GM21825 (cell line): ENCODE measurements around the gene KLK2.

Source experiments
- ATAC-seq: cut with Tn5 transposase; IDR thresholded peaks from one replicate; pipeline ENCODE4 v1.9.1; 2021; ENCODE audit warnings: mild to moderate bottlenecking, moderate library complexity; ENCODE audit not compliant: unreplicated experiment

KLK2 gene

DNA sequence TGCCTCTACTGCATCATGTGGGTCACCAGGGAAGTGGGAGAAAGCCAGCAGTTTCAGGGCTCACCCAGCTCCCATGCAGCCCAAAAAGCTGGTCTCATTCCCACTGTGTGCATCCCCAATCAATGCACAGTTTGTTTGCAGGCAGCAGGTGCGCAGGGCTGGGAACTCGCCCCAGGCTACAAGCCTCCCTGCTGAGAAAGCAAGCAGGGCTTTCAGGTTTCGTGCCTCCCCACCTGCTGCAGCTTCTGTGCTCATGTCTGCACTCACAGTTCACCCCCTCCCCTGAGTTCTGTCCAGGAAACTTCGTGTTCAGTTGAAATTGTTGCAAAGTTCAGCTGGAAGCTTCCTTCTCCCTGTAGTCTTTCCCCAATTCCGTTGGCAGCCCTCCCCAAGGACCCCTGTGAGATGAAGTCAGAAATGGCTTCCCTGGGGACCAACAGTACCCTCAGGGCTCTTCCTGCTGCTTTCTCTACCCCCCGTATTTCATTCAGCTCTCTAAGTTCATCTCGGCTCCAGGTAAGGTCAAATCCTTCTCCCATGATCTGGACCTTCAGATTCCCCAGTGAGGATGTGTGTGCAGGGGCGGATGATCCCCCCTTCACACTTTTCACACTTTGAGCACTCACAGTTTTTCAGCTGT lies 28.8 kb upstream of the KLK2 start:
- no peak for ATAC-seq

DNA sequence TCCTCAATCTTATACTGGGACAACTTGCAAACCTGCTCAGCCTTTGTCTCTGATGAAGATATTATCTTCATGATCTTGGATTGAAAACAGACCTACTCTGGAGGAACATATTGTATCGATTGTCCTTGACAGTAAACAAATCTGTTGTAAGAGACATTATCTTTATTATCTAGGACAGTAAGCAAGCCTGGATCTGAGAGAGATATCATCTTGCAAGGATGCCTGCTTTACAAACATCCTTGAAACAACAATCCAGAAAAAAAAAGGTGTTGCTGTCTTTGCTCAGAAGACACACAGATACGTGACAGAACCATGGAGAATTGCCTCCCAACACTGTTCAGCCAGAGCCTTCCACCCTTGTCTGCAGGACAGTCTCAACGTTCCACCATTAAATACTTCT lies 22.5 kb upstream of the KLK2 start:
- no peak for ATAC-seq

DNA sequence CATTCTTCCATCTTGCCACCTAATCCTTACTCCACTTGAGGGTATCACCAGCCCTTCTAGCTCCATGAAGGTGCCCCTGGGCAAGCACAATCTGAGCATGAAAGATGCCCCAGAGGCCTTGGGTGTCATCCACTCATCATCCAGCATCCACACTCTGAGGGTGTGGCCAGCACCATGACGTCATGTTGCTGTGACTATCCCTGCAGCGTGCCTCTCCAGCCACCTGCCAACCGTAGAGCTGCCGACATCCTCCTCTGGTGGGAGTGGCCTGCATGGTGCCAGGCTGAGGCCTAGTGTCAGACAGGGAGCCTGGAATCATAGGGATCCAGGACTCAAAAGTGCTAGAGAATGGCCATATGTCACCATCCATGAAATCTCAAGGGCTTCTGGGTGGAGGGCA lies 21.6 kb upstream of the KLK2 start:
- ATAC-seq, result no peak

DNA sequence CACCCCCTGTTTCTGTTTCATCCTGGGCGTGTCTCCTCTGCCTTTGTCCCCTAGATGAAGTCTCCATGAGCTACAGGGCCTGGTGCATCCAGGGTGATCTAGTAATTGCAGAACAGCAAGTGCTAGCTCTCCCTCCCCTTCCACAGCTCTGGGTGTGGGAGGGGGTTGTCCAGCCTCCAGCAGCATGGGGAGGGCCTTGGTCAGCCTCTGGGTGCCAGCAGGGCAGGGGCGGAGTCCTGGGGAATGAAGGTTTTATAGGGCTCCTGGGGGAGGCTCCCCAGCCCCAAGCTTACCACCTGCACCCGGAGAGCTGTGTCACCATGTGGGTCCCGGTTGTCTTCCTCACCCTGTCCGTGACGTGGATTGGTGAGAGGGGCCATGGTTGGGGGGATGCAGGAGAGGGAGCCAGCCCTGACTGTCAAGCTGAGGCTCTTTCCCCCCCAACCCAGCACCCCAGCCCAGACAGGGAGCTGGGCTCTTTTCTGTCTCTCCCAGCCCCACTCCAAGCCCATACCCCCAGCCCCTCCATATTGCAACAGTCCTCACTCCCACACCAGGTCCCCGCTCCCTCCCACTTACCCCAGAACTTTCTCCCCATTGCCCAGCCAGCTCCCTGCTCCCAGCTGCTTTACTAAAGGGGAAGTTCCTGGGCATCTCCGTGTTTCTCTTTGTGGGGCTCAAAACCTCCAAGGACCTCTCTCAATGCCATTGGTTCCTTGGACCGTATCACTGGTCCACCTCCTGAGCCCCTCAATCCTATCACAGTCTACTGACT lies 18.4 kb upstream of the KLK2 start, which contains the start of gene KLK3:
TSS of gene KLK3 (plus strand) at position 280 of the 775 bp plus-strand sequence. CDS start at position 321, 41 bp downstream.
- no peak for ATAC-seq

DNA sequence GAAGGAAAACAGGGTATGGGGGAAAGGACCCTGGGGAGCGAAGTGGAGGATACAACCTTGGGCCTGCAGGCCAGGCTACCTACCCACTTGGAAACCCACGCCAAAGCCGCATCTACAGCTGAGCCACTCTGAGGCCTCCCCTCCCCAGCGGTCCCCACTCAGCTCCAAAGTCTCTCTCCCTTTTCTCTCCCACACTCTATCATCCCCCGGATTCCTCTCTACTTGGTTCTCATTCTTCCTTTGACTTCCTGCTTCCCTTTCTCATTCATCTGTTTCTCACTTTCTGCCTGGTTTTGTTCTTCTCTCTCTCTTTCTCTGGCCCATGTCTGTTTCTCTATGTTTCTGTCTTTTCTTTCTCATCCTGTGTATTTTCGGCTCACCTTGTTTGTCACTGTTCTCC lies 15.9 kb upstream of the KLK2 start:
- ATAC-seq, result no peak

DNA sequence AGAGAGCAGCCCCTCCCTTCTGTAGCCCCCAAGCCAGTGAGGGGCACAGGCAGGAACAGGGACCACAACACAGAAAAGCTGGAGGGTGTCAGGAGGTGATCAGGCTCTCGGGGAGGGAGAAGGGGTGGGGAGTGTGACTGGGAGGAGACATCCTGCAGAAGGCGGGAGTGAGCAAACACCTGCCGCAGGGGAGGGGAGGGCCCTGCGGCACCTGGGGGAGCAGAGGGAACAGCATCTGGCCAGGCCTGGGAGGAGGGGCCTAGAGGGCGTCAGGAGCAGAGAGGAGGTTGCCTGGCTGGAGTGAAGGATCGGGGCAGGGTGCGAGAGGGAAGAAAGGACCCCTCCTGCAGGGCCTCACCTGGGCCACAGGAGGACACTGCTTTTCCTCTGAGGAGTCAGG lies 14.4 kb upstream of the KLK2 start:
- no peak for ATAC-seq

DNA sequence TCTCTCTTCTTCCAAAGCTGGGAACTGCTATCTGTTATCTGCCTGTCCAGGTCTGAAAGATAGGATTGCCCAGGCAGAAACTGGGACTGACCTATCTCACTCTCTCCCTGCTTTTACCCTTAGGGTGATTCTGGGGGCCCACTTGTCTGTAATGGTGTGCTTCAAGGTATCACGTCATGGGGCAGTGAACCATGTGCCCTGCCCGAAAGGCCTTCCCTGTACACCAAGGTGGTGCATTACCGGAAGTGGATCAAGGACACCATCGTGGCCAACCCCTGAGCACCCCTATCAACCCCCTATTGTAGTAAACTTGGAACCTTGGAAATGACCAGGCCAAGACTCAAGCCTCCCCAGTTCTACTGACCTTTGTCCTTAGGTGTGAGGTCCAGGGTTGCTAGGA lies 13.4 kb upstream of the KLK2 start:
- ATAC-seq, result no peak

DNA sequence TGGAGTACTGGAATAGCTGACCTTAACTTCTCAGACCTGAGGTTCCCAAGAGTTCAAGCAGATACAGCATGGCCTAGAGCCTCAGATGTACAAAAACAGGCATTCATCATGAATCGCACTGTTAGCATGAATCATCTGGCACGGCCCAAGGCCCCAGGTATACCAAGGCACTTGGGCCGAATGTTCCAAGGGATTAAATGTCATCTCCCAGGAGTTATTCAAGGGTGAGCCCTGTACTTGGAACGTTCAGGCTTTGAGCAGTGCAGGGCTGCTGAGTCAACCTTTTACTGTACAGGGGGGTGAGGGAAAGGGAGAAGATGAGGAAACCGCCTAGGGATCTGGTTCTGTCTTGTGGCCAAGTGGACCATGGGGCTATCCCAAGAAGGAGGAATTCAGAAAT lies 12.2 kb upstream of the KLK2 start:
- no peak for ATAC-seq

DNA sequence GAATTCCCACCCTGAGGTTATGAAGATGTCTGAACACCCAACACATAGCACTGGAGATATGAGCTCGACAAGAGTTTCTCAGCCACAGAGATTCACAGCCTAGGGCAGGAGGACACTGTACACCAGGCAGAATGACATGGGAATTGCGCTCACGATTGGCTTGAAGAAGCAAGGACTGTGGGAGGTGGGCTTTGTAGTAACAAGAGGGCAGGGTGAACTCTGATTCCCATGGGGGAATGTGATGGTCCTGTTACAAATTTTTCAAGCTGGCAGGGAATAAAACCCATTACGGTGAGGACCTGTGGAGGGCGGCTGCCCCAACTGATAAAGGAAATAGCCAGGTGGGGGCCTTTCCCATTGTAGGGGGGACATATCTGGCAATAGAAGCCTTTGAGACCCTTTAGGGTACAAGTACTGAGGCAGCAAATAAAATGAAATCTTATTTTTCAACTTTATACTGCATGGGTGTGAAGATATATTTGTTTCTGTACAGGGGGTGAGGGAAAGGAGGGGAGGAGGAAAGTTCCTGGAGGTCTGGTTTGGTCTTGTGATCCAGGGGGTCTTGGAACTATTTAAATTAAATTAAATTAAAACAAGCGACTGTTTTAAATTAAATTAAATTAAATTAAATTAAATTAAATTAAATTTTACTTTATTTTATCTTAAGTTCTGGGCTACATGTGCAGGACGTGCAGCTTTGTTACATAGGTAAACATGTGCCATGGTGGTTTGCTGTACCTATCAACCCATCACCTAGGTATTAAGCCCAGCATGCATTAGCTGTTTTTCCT lies 11.5 kb upstream of the KLK2 start:
- ATAC-seq, result no peak

DNA sequence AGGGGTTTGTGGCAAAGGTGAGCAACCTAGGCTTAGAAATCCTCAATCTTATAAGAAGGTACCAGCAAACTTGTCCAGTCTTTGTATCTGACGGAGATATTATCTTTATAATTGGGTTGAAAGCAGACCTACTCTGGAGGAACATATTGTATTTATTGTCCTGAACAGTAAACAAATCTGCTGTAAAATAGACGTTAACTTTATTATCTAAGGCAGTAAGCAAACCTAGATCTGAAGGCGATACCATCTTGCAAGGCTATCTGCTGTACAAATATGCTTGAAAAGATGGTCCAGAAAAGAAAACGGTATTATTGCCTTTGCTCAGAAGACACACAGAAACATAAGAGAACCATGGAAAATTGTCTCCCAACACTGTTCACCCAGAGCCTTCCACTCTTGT lies 3.8 kb upstream of the KLK2 start:
- ATAC-seq, result no peak

DNA sequence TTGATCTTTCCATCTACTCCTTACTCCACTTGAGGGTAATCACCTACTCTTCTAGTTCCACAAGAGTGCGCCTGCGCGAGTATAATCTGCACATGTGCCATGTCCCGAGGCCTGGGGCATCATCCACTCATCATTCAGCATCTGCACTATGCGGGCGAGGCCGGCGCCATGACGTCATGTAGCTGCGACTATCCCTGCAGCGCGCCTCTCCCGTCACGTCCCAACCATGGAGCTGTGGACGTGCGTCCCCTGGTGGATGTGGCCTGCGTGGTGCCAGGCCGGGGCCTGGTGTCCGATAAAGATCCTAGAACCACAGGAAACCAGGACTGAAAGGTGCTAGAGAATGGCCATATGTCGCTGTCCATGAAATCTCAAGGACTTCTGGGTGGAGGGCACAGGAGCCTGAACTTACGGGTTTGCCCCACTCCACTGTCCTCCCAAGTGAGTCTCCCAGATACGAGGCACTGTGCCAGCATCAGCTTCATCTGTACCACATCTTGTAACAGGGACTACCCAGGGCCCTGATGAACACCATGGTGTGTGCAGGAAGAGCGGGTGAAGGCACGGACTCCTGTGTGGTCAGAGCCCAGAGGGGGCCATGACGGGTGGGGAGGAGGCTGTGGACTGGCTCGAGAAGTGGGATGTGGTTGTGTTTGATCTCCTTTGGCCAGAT lies 2.7 kb upstream of the KLK2 start:
- ATAC-seq, result no peak

DNA sequence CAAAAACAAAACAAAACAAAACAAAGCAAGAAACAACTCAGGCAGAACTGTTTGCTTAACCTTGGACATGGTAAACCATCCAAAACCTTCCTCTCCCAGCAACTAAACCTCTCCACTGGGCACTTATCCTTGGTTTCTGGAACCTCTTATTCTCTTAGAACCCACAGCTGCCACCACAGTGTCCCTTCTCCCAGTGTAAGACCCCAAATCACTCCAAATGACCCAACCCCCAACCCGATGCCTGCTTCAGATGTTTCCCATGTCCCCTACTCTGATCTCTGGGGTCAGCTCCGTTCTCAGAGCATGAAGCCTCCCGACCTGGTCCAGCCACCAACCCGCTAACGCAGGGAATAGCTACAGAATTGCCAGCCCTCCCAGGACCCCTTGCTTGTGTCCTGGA lies 972 bp downstream of the KLK2 start:
- ATAC-seq, result no peak

DNA sequence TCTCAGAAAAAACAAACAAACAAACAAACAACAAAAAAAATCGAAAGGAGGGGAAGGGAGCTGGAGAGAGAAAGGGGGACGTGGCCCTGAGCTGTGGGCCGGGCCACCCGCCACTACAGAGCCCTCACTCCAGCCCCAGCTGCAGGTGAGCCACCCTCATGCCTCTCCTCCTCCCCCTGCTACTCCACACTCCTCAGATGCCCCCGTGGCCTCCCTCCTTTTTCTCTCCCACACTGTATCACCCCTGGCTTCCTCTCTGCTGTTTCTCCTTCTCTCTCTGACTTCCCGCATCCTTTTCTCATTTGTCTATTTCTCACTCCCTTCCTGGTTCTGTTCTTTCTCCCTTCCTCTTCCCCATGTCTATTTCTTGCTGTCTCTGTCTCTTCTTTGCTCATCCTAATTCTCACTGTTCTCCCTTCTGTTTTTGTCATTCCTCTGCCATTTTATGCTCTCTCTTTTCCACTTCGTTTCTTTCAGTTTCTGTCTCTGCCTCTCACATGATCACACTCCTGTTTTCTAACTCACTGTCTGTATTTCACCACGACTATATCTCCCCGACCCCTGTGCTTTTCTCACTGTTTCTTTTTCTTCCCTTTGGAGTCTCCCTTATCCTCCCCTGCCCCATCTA lies 2.7 kb downstream of the KLK2 start:
- no peak for ATAC-seq

DNA sequence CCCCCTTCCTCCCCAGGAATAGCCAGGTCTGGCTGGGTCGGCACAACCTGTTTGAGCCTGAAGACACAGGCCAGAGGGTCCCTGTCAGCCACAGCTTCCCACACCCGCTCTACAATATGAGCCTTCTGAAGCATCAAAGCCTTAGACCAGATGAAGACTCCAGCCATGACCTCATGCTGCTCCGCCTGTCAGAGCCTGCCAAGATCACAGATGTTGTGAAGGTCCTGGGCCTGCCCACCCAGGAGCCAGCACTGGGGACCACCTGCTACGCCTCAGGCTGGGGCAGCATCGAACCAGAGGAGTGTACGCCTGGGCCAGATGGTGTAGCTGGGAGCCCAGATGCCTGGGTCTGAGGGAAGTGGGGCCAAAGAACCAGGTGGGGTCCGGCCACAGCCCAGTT lies 3.2 kb downstream of the KLK2 start:
- ATAC-seq, result no peak

DNA sequence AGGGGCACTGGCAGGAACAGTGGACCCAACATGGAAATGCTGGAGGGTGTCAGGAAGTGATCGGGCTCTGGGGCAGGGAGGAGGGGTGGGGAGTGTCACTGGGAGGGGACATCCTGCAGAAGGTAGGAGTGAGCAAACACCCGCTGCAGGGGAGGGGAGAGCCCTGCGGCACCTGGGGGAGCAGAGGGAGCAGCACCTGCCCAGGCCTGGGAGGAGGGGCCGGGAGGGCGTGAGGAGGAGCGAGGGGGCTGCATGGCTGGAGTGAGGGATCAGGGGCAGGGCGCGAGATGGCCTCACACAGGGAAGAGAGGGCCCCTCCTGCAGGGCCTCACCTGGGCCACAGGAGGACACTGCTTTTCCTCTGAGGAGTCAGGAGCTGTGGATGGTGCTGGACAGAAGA lies 4.1 kb downstream of the KLK2 start:
- ATAC-seq, result no peak

DNA sequence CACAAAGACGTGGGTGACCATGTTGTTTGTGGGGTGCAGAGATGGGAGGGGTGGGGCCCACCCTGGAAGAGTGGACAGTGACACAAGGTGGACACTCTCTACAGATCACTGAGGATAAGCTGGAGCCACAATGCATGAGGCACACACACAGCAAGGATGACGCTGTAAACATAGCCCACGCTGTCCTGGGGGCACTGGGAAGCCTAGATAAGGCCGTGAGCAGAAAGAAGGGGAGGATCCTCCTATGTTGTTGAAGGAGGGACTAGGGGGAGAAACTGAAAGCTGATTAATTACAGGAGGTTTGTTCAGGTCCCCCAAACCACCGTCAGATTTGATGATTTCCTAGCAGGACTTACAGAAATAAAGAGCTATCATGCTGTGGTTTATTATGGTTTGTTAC lies 5.6 kb downstream of the KLK2 start:
- no peak for ATAC-seq

DNA sequence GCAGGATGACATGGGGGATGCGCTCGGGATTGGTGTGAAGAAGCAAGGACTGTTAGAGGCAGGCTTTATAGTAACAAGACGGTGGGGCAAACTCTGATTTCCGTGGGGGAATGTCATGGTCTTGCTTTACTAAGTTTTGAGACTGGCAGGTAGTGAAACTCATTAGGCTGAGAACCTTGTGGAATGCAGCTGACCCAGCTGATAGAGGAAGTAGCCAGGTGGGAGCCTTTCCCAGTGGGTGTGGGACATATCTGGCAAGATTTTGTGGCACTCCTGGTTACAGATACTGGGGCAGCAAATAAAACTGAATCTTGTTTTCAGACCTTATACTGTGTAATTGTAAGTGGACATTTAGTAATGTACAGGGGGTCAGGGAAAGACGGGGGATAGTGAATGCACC lies 7.0 kb downstream of the KLK2 start:
- ATAC-seq, result no peak

DNA sequence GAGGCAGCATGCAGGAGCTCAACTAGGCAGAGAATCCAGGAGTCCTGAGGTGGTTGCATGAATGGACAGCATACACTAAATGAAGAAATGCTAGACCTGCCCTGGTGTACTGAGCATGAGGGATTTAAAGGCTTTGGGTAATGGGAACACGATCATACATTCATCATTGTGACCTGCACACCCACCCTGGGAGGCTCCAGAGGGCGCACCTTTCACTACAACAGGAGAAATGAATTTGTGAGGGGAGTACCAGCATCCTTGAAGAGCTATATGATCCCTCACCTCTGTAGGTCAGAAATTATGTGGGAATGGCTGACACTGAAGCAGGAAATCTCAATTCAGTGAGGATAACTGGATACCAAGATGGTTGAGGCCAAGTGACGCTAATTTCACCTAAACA lies 8.9 kb downstream of the KLK2 start:
- ATAC-seq, result no peak

DNA sequence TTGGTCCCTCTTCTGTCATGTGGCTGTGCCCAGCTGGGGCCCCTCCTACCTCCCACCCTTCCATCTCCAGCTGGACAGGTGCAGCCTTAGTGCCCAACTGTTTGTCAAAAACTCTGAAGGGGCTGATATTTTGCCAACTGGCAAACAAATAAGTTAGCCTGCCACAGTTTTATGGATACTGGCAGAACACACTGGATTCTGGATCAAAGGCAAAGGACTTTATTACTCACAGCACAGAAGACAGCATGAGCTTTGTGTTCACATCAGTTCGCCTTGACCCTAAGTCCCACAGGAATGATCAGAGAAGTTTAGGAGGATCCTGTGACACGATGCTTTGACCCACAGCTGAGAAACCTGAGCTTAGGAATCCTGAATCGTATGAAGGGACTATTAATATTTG lies 16.4 kb downstream of the KLK2 start:
- ATAC-seq, result no peak

DNA sequence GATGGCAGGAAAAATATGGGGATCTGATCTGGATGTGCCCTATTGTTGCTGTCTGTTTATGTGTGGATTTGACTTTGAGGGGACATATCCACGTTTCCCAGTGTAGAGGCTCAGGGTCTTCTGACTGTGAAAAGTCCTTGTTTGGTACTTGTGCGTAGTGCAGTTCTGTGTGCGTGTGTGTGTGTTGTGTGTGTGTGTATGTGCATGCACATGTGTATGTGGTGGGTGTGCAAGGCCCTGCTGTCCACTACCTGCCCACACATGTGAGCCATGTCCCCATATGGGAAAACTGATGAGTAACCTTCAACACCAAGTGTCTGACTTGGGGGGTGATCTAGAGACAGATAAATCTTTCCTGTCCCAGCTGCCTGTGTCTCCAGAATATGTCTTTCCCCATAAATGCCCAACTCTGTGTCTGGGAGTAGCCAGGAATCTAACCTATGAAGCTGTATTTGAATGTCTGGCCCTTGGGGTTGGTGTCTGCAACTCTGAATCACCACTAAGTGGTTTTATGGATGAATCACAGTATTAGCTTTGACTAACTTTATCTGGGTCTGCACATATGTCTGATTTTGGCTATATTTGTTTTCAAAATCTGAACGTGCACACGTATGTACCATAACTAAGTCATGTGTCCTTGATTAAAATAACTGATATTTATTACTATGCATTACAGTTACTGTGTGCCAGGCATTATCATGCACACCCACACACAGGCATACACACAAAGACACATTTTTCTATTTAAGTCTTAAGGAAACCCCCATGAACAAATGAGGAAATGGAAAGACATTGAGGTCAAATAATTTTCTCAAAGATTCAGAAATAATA lies 17.4 kb downstream of the KLK2 start:
- no peak for ATAC-seq
